22Rv1 (cell line): ENCODE data around the gene TSEN2.

Source experiments
- H3K27ac ChIP-seq: fragments of 450-650 bp; 2 replicates; pipeline ENCODE4 v1.5.1; 2017
- CTCF ChIP-seq: fragments of 450-650 bp; IDR thresholded peaks from 2 replicates; pipeline ENCODE4 v1.5.1; 2017; ENCODE audit warnings: mild to moderate bottlenecking
- ZFX ChIP-seq: fragments of 450-650 bp; IDR thresholded peaks from 2 replicates; pipeline ENCODE4 v1.6.1; 2017; ENCODE audit warnings: antibody characterized with exemption, borderline replicate concordance

TSEN2 gene

GRCh38 chr3:12499474-12499873 lies 15.2 kb downstream of the TSEN2 start:
- H3K27ac ChIP-seq = no peak overlapping the region
- TF ChIP-seq ZFX (no peak), CTCF (no peak)

GRCh38 chr3:12501360-12502020 lies 17.2 kb downstream of the TSEN2 start:
- no peak overlapping the region for H3K27ac ChIP-seq
- TF ChIP-seq CTCF (no peak), ZFX (no peak)

GRCh38 chr3:12503126-12503957 lies 19.1 kb downstream of the TSEN2 start:
- TF ChIP-seq CTCF (no peak), ZFX (no peak)
- H3K27ac ChIP-seq = no peak overlapping the region

- no peak overlapping the region for H3K27ac ChIP-seq
- TF ChIP-seq CTCF (no peak), ZFX (no peak)
Measured at GRCh38 chr3:12506201-12506709, 22.0 kb downstream of the TSEN2 start.

GRCh38 chr3:12507591-12508281 lies 23.5 kb downstream of the TSEN2 start:
- no peak overlapping the region for H3K27ac ChIP-seq
- no peak for TF ChIP-seq CTCF
- no peak for TF ChIP-seq ZFX

- TF ChIP-seq ZFX (no peak), CTCF (no peak)
- no peak overlapping the region for H3K27ac ChIP-seq
Measured at GRCh38 chr3:12508291-12508700, 24.0 kb downstream of the TSEN2 start.

GRCh38 chr3:12509466-12509865 lies 25.2 kb downstream of the TSEN2 start:
- no peak overlapping the region for H3K27ac ChIP-seq
- TF ChIP-seq ZFX (no peak), CTCF (no peak)
